ENCODE results near the gene GSN.

Gene GSN

GRCh38 chr9:121246821-121247561, 21.0 kb upstream of the GSN start:
- no peak for DNase-seq

GRCh38 chr9:121249563-121249962, 18.4 kb upstream of the GSN start:
- DNase-seq: no peak

- no peak for DNase-seq
These were observed 15.7 kb upstream of the GSN start for GRCh38 chr9:121252104-121252851.

DNA sequence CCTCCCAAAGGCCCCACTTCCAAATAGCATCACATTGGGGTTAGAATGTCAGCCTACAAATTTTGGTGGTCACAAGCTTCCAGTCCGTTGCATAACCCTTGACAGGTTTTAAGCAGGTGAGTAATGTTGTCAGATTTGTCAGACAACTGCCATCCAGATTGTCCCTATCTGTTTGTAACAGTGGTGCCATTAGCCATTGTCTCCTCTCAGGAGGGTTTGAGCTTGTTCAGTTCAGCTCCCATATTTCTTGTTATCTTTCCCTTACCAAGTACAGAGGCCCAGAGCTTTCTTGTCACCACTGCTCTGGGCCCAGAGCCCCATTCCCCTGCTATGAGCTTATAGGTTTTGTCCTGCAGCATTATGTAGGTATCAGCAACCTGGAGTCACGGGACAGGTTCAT, 14.8 kb upstream of the GSN start:
- no peak for DNase-seq

DNA sequence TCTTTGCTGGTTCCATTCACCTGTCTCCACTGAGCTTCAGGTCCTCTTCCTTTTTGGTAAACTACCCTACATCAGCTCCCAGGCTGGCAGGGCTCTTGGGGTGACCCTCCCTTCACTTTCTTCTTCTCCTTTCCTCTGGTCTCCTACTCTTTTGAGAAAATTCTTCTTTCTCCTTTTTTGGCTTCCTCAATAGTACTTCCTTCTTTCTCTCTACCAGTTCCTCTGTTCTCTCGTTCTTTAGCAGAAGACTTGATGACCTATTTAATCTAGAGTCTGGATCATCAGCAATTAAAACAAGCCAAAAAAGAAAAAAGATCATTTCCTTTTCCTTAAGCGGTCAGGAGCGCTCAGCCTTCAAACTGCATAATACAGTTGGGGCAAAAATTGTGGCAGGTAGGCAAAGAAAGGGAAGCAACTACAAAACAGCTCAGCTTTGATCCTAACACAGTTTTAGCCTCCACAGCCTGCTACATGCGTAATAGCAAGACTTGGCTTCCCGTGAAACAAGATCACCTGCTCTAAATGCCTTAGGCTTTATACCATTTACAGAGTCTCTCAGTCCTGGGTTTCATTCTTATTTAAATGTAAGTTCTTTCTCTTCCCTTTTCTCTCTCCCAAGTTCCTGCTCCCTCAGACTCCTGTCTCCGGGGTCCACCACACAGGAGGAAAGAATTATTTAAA, 14.0 kb upstream of the GSN start:
- DNase-seq: no peak

DNA sequence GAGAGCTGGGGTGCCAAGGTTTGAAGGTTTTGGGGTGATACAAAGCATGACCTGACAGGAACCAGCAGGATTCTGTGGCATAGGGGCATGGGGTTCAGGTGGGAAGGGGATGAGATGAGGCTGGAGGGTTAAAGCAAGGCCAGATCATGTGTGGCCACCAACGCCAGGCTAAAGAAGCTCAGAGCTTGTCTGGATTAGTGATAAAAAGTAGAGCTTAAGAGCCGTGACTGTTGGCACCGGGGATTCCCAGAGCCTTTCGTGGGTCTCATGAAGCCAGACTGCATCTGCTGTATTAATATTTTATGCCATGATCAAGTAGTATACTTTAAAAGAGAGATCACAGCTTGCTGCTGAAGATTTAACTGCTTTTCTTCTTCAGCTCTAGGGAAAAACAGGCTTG, 8.5 kb upstream of the GSN start:
- DNase-seq: no peak

DNA sequence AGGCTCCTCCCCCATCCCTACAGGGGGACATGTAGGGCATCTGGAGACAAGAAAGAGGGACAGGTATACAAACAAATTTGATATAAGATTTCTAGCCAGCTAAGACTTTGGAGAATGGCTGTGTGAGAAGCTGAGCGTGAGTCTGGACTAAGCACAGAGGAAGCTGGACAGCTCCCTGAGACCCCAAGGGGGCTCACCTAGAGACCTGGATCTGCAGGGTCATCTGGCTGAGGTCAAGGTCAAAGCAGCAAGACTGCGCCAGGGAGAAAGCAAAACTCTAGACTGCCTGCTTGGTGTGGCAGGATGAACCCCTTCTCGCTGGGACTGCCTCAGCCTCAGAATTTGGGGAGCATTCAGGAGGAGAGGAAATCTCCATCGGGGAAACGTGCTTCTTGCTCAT, 8.0 kb upstream of the GSN start:
- no peak for DNase-seq

- no peak for DNase-seq
These were observed 7.4 kb upstream of the GSN start for GRCh38 chr9:121260457-121261106.

- DNase-seq: no peak
These were observed 6.9 kb upstream of the GSN start for GRCh38 chr9:121261107-121261460.

- DNase-seq: no peak
These were observed 6.2 kb upstream of the GSN start for GRCh38 chr9:121261755-121262154.

- no peak for DNase-seq
These were observed 5.5 kb upstream of the GSN start for GRCh38 chr9:121262423-121262822.

- no peak for DNase-seq
These were observed 5.0 kb upstream of the GSN start for GRCh38 chr9:121262953-121263352.

GRCh38 chr9:121266356-121266755, 1.6 kb upstream of the GSN start:
- no peak for DNase-seq

- no peak for DNase-seq
These were observed 884 bp upstream of the GSN start for GRCh38 chr9:121266906-121267650.

- no peak for DNase-seq
These were observed 562 bp downstream of the GSN start for GRCh38 chr9:121268598-121268850.

DNA sequence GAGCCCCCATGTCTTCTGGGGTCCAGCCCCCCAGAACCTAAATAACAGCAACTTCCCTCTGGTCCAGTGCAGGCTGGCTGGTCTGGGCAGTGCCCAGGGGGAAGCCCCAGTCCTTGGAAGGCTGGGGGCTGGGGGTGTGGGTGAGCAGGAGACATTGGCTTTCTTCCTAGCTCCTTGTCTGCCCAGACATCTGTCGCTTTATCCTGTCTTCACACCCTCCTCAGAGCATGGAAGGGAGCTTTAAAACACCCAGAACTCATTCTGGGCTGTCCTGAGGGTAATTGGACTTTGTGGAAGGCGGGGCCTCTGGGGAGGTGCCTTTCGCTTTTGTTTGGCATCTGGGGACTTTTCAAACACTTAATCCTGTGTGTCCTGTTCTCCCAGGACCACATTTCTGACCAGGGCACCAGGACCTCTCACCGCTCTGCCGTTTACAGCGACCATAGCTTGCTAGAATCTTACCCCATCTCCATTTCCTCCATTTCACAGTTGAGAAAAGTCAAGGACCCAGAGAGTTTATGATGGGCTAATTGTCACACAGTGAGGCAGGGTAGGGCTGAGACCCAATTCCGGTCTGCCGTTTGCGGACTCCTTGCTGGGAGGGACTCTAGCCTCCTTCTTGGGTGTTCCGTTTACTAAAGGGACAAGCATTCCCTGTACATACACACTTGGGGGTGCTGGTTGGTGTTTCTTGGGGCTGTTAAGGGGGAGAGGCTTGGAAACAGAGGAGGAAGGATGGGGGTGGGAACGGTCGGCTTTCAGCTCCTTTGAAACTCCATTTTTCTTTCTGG, 1.1 kb downstream of the GSN start:
- DNase-seq: no peak

GRCh38 chr9:121269642-121270254, 1.8 kb downstream of the GSN start:
- no peak for DNase-seq

DNA sequence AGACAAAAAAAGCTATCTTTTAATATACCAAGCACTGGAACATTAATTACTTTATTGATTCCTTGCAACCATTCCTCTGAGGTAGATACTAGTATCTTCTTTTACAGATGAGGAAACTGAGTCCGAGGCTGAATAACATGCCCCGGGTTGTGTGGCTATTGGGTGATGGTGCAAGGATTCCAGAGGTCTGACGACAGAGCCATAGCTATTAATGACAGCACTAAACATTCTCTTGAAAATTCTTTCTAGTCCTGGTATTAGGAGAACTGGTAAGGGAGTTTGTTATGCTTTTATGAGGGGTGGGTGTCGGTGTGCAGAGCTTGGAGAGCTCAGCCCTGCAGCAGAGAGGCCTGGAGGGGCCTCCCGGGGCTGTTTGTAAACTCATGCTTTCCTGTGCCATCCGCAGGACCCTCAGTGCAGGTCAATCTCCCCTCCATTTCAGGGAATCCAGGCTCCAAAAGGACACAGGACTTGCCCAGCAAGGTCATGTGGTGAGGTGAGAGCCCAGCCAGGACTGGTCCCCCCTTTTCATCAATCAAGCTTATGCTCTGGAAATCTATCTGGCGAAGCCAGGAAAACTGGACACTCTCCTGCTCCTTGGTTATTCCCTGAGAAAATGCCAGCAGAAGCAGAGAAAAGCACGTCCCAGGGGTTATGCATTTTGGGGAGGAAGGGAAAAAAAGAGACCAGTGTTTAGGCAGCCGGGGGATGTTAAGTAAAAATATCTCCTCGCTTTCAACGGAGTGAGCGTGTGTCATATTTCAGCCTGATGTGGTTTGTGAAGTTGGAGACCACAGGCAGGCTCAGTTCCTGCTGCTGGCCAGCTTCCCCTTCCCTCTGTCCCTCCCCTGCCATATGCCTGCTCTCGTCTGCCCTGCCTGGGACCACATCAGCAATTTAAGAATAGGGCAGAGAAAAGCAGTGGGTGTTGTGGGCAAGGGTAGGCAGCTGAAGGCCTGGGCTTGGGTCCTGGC, 3.7 kb downstream of the GSN start:
- DNase-seq: no peak

GRCh38 chr9:121272401-121272948, 4.5 kb downstream of the GSN start:
- DNase-seq: no peak

GRCh38 chr9:121273064-121273775, 5.3 kb downstream of the GSN start:
- DNase-seq: no peak

Data from activated CD8-positive, alpha-beta memory T cell treated with anti-CD3 and anti-CD28 coated beads, Interleukin-2, amount 50 U/mL, for 48 hours (primary cell).